HCT116 (cell line): ENCODE data around the gene TIMM13. TPM values are rescaled to one million over a fixed set of nuclear protein-coding genes. Genes with fewer than 3 reads are reported as not detected.

Experiments
- ATAC-seq: fragments of 200-7000 bp; cut with Tn5 transposase; 2 replicates; pipeline ENCODE4 v1.9.1; 2020; ENCODE audit warnings: mild to moderate bottlenecking, moderate library complexity
- BruUV-seq: library from RNA; stranded (reverse); fragments of 400-500 nt; replicated peaks from 2 replicates; lab custom pipeline; 2021; lab: Mats Ljungman, UMichigan
- CTCF ChIA-PET: fragments of 300-600 bp; sonication (Branson Sonifier 250); formaldehyde crosslinking; loops from one replicate; lab custom pipeline; 2021; ENCODE audit warnings: antibody characterized with exemption; lab: Charles Lee
- POLR2A ChIA-PET: fragments of 300-600, 350-600 bp; sonication (Branson Sonifier 250); formaldehyde crosslinking; loops from one replicate; lab custom pipeline; 2021; ENCODE audit warnings: antibody characterized with exemption; lab: Charles Lee
- RAD21 ChIA-PET, 2 experiments: fragments of 300-600 bp; sonication (Branson Sonifier 250); formaldehyde crosslinking; loops; one replicate each; lab custom pipeline; 2023; ENCODE audit warnings: low total read pairs in 2 of 2; ENCODE audit not compliant: uncharacterized antibody in 2 of 2, unreplicated experiment in 2 of 2, low non-redundant PET in 1 of 2; lab: Charles Lee
- DNase-seq: peaks from one replicate; pipeline ENCODE4 v3.0.0-alpha.2; 2010; ENCODE audit warnings: low read depth, low spot score
- H2AFZ ChIP-seq: fragments of 200-600 bp; shearing (Covaris generic), sonication (generic); 2 replicates; pipeline ENCODE4 v1.6.1; 2017; ENCODE audit warnings: low read depth, mixed run types, mixed read lengths, antibody characterized with exemption, low read length; ENCODE audit not compliant: poor library complexity, severe bottlenecking
- H3K27ac ChIP-seq: 2 replicates; pipeline ENCODE4 v1.5.1; 2012; ENCODE audit warnings: low read depth, low read length
- H3K27me3 ChIP-seq: fragments of 200-600 bp; sonication (generic); 2 replicates; pipeline ENCODE4 v1.6.1; 2016; ENCODE audit warnings: mixed run types, low read length, mixed read lengths; ENCODE audit not compliant: insufficient read depth
- H3K36me3 ChIP-seq, 2 experiments: fragments of 200-500 bp in 1 of 2; fragments of 200-600 bp in 1 of 2; sonication (Bioruptor generic) in 1 of 2; sonication (generic) in 1 of 2; 2 replicates each; pipeline versions ENCODE4 v1.5.1 to v1.6.1; 2014 to 2016; ENCODE audit warnings: low read length in 2 of 2, inconsistent platforms in 1 of 2, mixed read lengths in 1 of 2, mixed run types in 1 of 2; ENCODE audit not compliant: insufficient read depth in 2 of 2, control insufficient read depth in 1 of 2
- H3K4me1 ChIP-seq, 2 experiments: fragments of 200-600 bp in 1 of 2; sonication (generic) in 1 of 2; 2 replicates each; pipeline versions ENCODE4 v1.5.1 to v1.6.1; 2012 to 2017; ENCODE audit warnings: low read length in 2 of 2, inconsistent platforms in 1 of 2, mild to moderate bottlenecking in 1 of 2, mixed read lengths in 1 of 2, mixed run types in 1 of 2, moderate library complexity in 1 of 2; ENCODE audit not compliant: insufficient read depth in 2 of 2, control insufficient read depth in 1 of 2
- H3K4me2 ChIP-seq: fragments of 200-600 bp; sonication (generic); 2 replicates; pipeline ENCODE4 v1.6.1; 2017; ENCODE audit warnings: mixed run types, low read length, mixed read lengths
- H3K4me3 ChIP-seq, 2 experiments: fragments of 200-600 bp in 1 of 2; sonication (generic) in 1 of 2; replicated peaks in 1 of 2; 2 replicates each; pipeline ENCODE4 v1.5.1; 2011 to 2016; ENCODE audit warnings: low read length in 2 of 2, control low read depth in 1 of 2, low read depth in 1 of 2, mild to moderate bottlenecking in 1 of 2, mixed read lengths in 1 of 2, mixed run types in 1 of 2
- H3K79me2 ChIP-seq: fragments of 200-600 bp; sonication (generic); 2 replicates; pipeline ENCODE4 v1.6.1; 2017; ENCODE audit warnings: mild to moderate bottlenecking, mixed run types, low read length, moderate library complexity, mixed read lengths; ENCODE audit not compliant: insufficient read depth
- H3K9ac ChIP-seq: fragments of 200-600 bp; sonication (generic); 2 replicates; pipeline ENCODE4 v1.6.1; 2016; ENCODE audit warnings: low read length, mixed read lengths
- H3K9me2 ChIP-seq: fragments of 200-600 bp; sonication (generic), shearing (Covaris generic); 2 replicates; pipeline ENCODE4 v1.6.1; 2017; ENCODE audit warnings: mixed run types, mild to moderate bottlenecking, moderate library complexity; ENCODE audit not compliant: insufficient read depth
- H3K9me3 ChIP-seq, 2 experiments: fragments of 200-500 bp in 1 of 2; fragments of 200-600 bp in 1 of 2; sonication (Bioruptor generic) in 1 of 2; sonication (generic) in 1 of 2; 2 replicates each; pipeline ENCODE4 v1.6.1; 2014 to 2017; ENCODE audit warnings: low read length in 2 of 2, mixed read lengths in 2 of 2, inconsistent platforms in 1 of 2, low read depth in 1 of 2, mild to moderate bottlenecking in 1 of 2, mixed run types in 1 of 2, moderate library complexity in 1 of 2; ENCODE audit not compliant: control insufficient read depth in 1 of 2, insufficient read depth in 1 of 2
- H4K20me1 ChIP-seq: fragments of 200-600 bp; sonication (generic), shearing (Covaris generic); 2 replicates; pipeline ENCODE4 v1.6.1; 2017; ENCODE audit warnings: mixed run types, mild to moderate bottlenecking, moderate library complexity; ENCODE audit not compliant: insufficient read depth
- CBX3 ChIP-seq: IDR thresholded peaks from 2 replicates; pipeline ENCODE4 v1.6.1; 2012; ENCODE audit warnings: low read depth
- CEBPB ChIP-seq: IDR thresholded peaks from 2 replicates; pipeline ENCODE4 v1.6.1; 2012; ENCODE audit warnings: low read depth
- EGR1 ChIP-seq: IDR thresholded peaks from 2 replicates; pipeline ENCODE4 v1.6.1; 2012; ENCODE audit warnings: low read depth
- EZH2 ChIP-seq: fragments of 200-600 bp; sonication (generic); IDR thresholded peaks from 2 replicates; pipeline ENCODE4 v1.6.1; 2017; ENCODE audit warnings: antibody characterized with exemption, mixed run types
- EZH2phosphoT487 ChIP-seq: fragments of 200-600 bp; IDR thresholded peaks from 2 replicates; pipeline ENCODE4 v1.6.1; 2018; ENCODE audit warnings: antibody characterized with exemption, borderline replicate concordance
- JUND ChIP-seq: IDR thresholded peaks from 2 replicates; pipeline ENCODE4 v1.6.1; 2012
- POLR2A ChIP-seq: IDR thresholded peaks from 2 replicates; pipeline ENCODE4 v1.7.0; 2011; ENCODE audit warnings: borderline replicate concordance; ENCODE audit not compliant: insufficient read depth, insufficient read length; ENCODE audit errors: extremely low read depth
- RAD21 ChIP-seq: IDR thresholded peaks from 2 replicates; pipeline ENCODE4 v1.6.1; 2012; ENCODE audit warnings: low read depth, mild to moderate bottlenecking
- SIN3A ChIP-seq: IDR thresholded peaks from 2 replicates; pipeline ENCODE4 v1.6.1; 2012; ENCODE audit warnings: low read depth
- SP1 ChIP-seq: IDR thresholded peaks from 2 replicates; pipeline ENCODE4 v1.6.1; 2012; ENCODE audit warnings: low read depth
- TCF7L2 ChIP-seq: IDR thresholded peaks from 2 replicates; pipeline ENCODE4 v1.7.0; 2011; ENCODE audit warnings: borderline replicate concordance, inconsistent platforms; ENCODE audit not compliant: insufficient read depth, insufficient read length; ENCODE audit errors: extremely low read depth
- ZBTB33 ChIP-seq: IDR thresholded peaks from 2 replicates; pipeline ENCODE4 v1.6.1; 2011; ENCODE audit warnings: mild to moderate bottlenecking, low read length, moderate library complexity; ENCODE audit not compliant: insufficient replicate concordance; ENCODE audit errors: extremely low read depth
- ZFX ChIP-seq: fragments of 450-650 bp; IDR thresholded peaks from 2 replicates; pipeline ENCODE4 v1.6.1; 2017
- ZNF274 ChIP-seq: fragments of 200-500 bp; sonication (Bioruptor generic); IDR thresholded peaks from 2 replicates; pipeline ENCODE4 v1.6.1; 2014; ENCODE audit warnings: mild to moderate bottlenecking, low read depth, low read length, inconsistent platforms
- intact Hi-C: fragments of 100-400 bp; cut with micrococcal nuclease; formaldehyde crosslinking; loops from 2 replicates; pipeline ENCODE4 v1.10.0; 2022
- total RNA-seq: library from RNA; stranded (reverse); gene quantifications from one replicate; pipeline ENCODE4 v1.2.1, GENCODE V29; 2021; ENCODE audit not compliant: unreplicated experiment
- TF ChIP-seq, protein P1 (sequence below): IDR thresholded peaks from 2 replicates; pipeline ENCODE4 v1.6.1; 2012
- TF ChIP-seq, protein P2 (sequence below): IDR thresholded peaks from 2 replicates; pipeline ENCODE4 v1.6.1; 2012; ENCODE audit warnings: low read depth
- TF ChIP-seq, protein P3 (sequence below), 3 experiments: fragments of 200-600 bp in 1 of 3; sonication (generic) in 1 of 3; IDR thresholded peaks in 2 of 3; conservative IDR thresholded peaks in 1 of 3; 2 replicates each; pipeline ENCODE4 v1.5.1; 2012 to 2017; ENCODE audit warnings: low read depth in 2 of 3, low read length in 2 of 3, antibody characterized with exemption in 1 of 3, borderline replicate concordance in 1 of 3, control low read depth in 1 of 3, mild to moderate bottlenecking in 1 of 3, mixed read lengths in 1 of 3, mixed run types in 1 of 3, moderate library complexity in 1 of 3; ENCODE audit not compliant: insufficient read depth in 1 of 3

TIMM13 gene
- total RNA-seq, 1 experiment from 2014 or later = 151 TPM

DNA sequence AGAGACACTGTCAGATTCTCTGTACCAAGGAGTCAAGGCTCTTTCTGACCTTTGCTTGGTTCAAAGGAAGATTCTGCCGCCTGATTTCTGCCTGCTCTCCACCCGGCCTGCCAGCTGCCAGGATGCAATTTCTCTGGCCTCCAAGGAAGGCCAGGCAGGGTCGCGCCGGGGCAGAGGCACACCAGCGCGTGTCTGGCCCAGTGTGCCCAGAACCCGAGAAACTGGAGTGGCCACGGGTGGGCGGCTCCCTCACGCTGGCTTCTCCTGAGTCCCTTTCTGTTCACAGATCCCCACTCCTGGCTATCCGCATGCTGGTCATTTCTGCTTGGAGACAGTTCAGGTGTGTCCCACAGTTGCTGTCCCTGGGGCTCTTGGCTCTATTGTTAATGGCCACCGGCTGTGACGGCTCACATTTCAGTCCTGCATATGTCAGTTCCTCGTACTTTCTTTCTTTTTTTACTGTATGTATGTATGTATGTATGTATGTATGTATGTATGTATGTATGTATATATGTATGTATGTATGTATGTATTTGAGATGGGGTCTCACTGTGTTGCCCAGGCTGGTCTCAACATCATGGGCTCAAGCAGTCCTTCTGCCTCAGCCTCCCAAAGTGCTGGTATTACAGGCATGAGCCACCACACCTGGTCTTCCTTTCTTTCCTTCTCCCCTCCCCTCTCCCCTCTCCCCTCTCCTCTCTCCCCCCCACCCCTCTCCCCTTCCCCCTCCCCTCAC lies 50.4 kb downstream of the TIMM13 start:
- ChIA-PET RAD21 (no interaction called here), POLR2A (no interaction called here), CTCF (no interaction called here)
- no TSS peak for BruUV-seq
- Histone ChIP-seq H3K4me1 (peaks cover 4 to 18% of the 10 kb centered on the region in 2 experiments; a peak in 3 of 4 replicates), H3K9me2 (no peaks in the 10 kb centered on the region), H3K4me2 (no peak overlapping the region), H4K20me1 (no peaks in the 10 kb centered on the region), H3K4me3 (no peak overlapping the region), H3K27ac (no peak overlapping the region), H3K9me3 (peaks cover 4 to 9% of the 10 kb centered on the region in 2 experiments; a peak in 2 of 4 replicates), H2AFZ (no peak overlapping the region), H3K36me3 (no peaks in the 10 kb centered on the region), H3K27me3 (no peaks in the 10 kb centered on the region), H3K9ac (no peak overlapping the region), H3K79me2 (no peaks in the 10 kb centered on the region)
- no peak for DNase-seq
- TF ChIP-seq POLR2A (no peak), ZBTB33 (no peak), ZNF274 (no peak), EZH2 (no peak), EZH2phosphoT487 (no peak), TCF7L2 (no peak), SP1 (no peak), JUND (no peak), CBX3 (no peak), RAD21 (no peak), SIN3A (no peak), CEBPB (no peak), EGR1 (no peak), ZFX (no peak)
- TF ChIP-seq, protein P1, sequence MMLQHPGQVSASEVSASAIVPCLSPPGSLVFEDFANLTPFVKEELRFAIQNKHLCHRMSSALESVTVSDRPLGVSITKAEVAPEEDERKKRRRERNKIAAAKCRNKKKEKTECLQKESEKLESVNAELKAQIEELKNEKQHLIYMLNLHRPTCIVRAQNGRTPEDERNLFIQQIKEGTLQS = no peak
- TF ChIP-seq, protein P2, sequence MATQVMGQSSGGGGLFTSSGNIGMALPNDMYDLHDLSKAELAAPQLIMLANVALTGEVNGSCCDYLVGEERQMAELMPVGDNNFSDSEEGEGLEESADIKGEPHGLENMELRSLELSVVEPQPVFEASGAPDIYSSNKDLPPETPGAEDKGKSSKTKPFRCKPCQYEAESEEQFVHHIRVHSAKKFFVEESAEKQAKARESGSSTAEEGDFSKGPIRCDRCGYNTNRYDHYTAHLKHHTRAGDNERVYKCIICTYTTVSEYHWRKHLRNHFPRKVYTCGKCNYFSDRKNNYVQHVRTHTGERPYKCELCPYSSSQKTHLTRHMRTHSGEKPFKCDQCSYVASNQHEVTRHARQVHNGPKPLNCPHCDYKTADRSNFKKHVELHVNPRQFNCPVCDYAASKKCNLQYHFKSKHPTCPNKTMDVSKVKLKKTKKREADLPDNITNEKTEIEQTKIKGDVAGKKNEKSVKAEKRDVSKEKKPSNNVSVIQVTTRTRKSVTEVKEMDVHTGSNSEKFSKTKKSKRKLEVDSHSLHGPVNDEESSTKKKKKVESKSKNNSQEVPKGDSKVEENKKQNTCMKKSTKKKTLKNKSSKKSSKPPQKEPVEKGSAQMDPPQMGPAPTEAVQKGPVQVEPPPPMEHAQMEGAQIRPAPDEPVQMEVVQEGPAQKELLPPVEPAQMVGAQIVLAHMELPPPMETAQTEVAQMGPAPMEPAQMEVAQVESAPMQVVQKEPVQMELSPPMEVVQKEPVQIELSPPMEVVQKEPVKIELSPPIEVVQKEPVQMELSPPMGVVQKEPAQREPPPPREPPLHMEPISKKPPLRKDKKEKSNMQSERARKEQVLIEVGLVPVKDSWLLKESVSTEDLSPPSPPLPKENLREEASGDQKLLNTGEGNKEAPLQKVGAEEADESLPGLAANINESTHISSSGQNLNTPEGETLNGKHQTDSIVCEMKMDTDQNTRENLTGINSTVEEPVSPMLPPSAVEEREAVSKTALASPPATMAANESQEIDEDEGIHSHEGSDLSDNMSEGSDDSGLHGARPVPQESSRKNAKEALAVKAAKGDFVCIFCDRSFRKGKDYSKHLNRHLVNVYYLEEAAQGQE = no peak
- TF ChIP-seq, protein P3, sequence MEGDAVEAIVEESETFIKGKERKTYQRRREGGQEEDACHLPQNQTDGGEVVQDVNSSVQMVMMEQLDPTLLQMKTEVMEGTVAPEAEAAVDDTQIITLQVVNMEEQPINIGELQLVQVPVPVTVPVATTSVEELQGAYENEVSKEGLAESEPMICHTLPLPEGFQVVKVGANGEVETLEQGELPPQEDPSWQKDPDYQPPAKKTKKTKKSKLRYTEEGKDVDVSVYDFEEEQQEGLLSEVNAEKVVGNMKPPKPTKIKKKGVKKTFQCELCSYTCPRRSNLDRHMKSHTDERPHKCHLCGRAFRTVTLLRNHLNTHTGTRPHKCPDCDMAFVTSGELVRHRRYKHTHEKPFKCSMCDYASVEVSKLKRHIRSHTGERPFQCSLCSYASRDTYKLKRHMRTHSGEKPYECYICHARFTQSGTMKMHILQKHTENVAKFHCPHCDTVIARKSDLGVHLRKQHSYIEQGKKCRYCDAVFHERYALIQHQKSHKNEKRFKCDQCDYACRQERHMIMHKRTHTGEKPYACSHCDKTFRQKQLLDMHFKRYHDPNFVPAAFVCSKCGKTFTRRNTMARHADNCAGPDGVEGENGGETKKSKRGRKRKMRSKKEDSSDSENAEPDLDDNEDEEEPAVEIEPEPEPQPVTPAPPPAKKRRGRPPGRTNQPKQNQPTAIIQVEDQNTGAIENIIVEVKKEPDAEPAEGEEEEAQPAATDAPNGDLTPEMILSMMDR (IDR thresholded peaks at IDR 0.05 in 2 of 3, conservative IDR thresholded peaks at IDR 0.05 in 1 of 3; ENCODE audit: borderline replicate concordance in 1 of 3, insufficient read depth in 1 of 3, low read depth in 2 of 3, low read length in 2 of 3) = no peak
- intact Hi-C loops = no loop called here
- no peak for ATAC-seq
